NOMO-1 (cell line): ENCODE data around the gene MEIOSIN.
"Not testable (repeated sequence)": the region's sequence is repeated elsewhere in the genome, so short reads cannot be mapped to it uniquely, and the experiment has no call there.

Source experiments
- DNase-seq, 2 experiments: peaks; one replicate each; lab custom pipeline; 2025; ENCODE audit not compliant: unreplicated experiment in 2 of 2; lab: John Stamatoyannopoulos, UW

The MEIOSIN gene

GRCh38 chr19:45793876-45794275, 60.6 kb downstream of the MEIOSIN start:
- DNase-seq = no peak

- no peak for DNase-seq
These were observed 61.4 kb downstream of the MEIOSIN start for GRCh38 chr19:45794627-45795026.

- peak; percentile 9 to 29 for DNase-seq
These were observed 65.8 kb downstream of the MEIOSIN start for GRCh38 chr19:45798995-45799517.

- not testable (repeated sequence) for DNase-seq
These were observed 66.3 kb downstream of the MEIOSIN start for GRCh38 chr19:45799541-45799940.

GRCh38 chr19:45800070-45800553, 66.9 kb downstream of the MEIOSIN start:
- DNase-seq = no peak

- DNase-seq = no peak
These were observed 68.5 kb downstream of the MEIOSIN start for GRCh38 chr19:45801603-45802175.

- DNase-seq = no peak
These were observed 71.1 kb downstream of the MEIOSIN start for GRCh38 chr19:45804140-45804958.

- no peak for DNase-seq
These were observed 71.7 kb downstream of the MEIOSIN start for GRCh38 chr19:45804959-45805230.

- no peak for DNase-seq
These were observed 72.5 kb downstream of the MEIOSIN start for GRCh38 chr19:45805719-45806118.

- DNase-seq = peak; percentile 22 to 59
These were observed 76.5 kb downstream of the MEIOSIN start for GRCh38 chr19:45809643-45810159.

- no peak for DNase-seq
These were observed 79.1 kb downstream of the MEIOSIN start for GRCh38 chr19:45812297-45812696.
